OCI-LY1 (cell line): ENCODE measurements around the gene IMMP2L.
"Not testable (repeated sequence)": the region's sequence is repeated elsewhere in the genome, so short reads cannot be mapped to it uniquely, and the experiment has no call there.

Source experiments
- H2AFZ ChIP-seq: fragments of 200-600 bp; sonication (generic), shearing (Covaris generic); 2 replicates; pipeline ENCODE4 v1.6.0; 2014; ENCODE audit warnings: antibody characterized with exemption, mild to moderate bottlenecking, low read length
- H3F3A ChIP-seq: fragments of 200-600 bp; sonication (generic), shearing (Covaris generic); 2 replicates; pipeline ENCODE4 v1.6.0; 2014; ENCODE audit warnings: mild to moderate bottlenecking, antibody characterized with exemption, low read length, moderate library complexity; ENCODE audit not compliant: insufficient read depth
- H3K27ac ChIP-seq: fragments of 200-600 bp; sonication (generic); 2 replicates; pipeline ENCODE4 v1.5.1; 2014; ENCODE audit warnings: low read length, mixed run types, mild to moderate bottlenecking, low read depth; ENCODE audit not compliant: poor library complexity, severe bottlenecking
- H3K27me3 ChIP-seq: fragments of 200-600 bp; sonication (generic); 2 replicates; pipeline ENCODE4 v1.6.0; 2014; ENCODE audit warnings: antibody characterized with exemption, mild to moderate bottlenecking, low read length, moderate library complexity; ENCODE audit not compliant: insufficient read depth
- H3K36me3 ChIP-seq: fragments of 200-600 bp; sonication (generic); 2 replicates; pipeline ENCODE4 v1.6.1; 2014; ENCODE audit warnings: mild to moderate bottlenecking, antibody characterized with exemption, low read length, moderate library complexity, mixed read lengths; ENCODE audit not compliant: insufficient read depth
- H3K4me1 ChIP-seq: fragments of 200-600 bp; sonication (generic); 2 replicates; pipeline ENCODE4 v1.5.1; 2014; ENCODE audit warnings: mild to moderate bottlenecking, low read length, moderate library complexity; ENCODE audit not compliant: insufficient read depth, severe bottlenecking
- H3K4me2 ChIP-seq: fragments of 200-600 bp; sonication (generic), shearing (Covaris generic); 2 replicates; pipeline ENCODE4 v1.6.1; 2014; ENCODE audit warnings: low read length
- H3K4me3 ChIP-seq: fragments of 200-600 bp; sonication (generic); 2 replicates; pipeline ENCODE4 v1.5.1; 2014; ENCODE audit warnings: low read length, low read depth, mild to moderate bottlenecking, mixed read lengths; ENCODE audit not compliant: poor library complexity, severe bottlenecking
- H3K79me2 ChIP-seq: fragments of 200-600 bp; shearing (Covaris generic); 2 replicates; pipeline ENCODE4 v1.6.1; 2016; ENCODE audit warnings: mixed run types, low read length, mixed read lengths; ENCODE audit not compliant: insufficient read depth
- H3K9ac ChIP-seq: fragments of 200-600 bp; sonication (generic), shearing (Covaris generic); 2 replicates; pipeline ENCODE4 v1.6.1; 2014; ENCODE audit warnings: mild to moderate bottlenecking, low read length, mixed read lengths
- H3K9me2 ChIP-seq: fragments of 200-600 bp; sonication (generic), shearing (Covaris generic); 2 replicates; pipeline ENCODE4 v1.6.1; 2014; ENCODE audit warnings: low read depth, mild to moderate bottlenecking, low read length, mixed read lengths
- H3K9me3 ChIP-seq: fragments of 200-600 bp; shearing (Covaris generic); 2 replicates; pipeline ENCODE4 v1.6.1; 2014; ENCODE audit warnings: low read length, mixed read lengths
- H4K20me1 ChIP-seq: fragments of 200-600 bp; sonication (generic), shearing (Covaris generic); 2 replicates; pipeline ENCODE4 v1.6.0; 2016; ENCODE audit warnings: mild to moderate bottlenecking, low read length; ENCODE audit not compliant: insufficient read depth
- EZH2 ChIP-seq: fragments of 200-600 bp; sonication (generic), shearing (Covaris generic); IDR thresholded peaks from 2 replicates; pipeline ENCODE4 v1.8.0; 2017; ENCODE audit warnings: borderline replicate concordance, mixed run types, mild to moderate bottlenecking, antibody characterized with exemption, low read length, moderate library complexity, mixed read lengths
- TF ChIP-seq, protein P1 (sequence below): fragments of 200-600 bp; sonication (generic), shearing (Covaris generic); IDR thresholded peaks from 2 replicates; pipeline ENCODE4 v1.5.1; 2017; ENCODE audit warnings: mild to moderate bottlenecking, antibody characterized with exemption, low read length, moderate library complexity, mixed read lengths

IMMP2L gene

DNA sequence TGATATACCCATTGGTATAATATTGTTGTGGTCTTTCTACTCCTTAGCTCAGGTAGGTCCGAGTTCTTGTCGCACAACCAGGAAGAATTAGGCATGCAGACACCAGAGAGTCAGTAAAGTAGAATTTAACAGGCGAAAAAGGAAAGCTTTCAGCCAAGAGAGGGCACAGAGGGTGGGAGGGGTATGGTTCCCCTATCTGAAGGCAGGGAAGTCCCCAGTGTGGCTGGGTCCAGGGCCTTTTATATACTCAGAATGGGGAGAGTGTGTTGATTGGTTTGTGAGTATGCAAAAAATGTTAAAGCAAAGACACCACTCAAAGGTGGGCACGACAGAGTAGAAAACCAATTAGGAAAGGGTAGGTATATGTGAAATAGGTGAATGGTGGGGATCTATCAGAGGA lies 53.9 kb downstream of the IMMP2L start:
- 0 out of 2 replicates have a peak, but pooled peaks cover 2% of the 10 kb centered on the region for H3K9me3 ChIP-seq
- no peak overlapping the region for H3K4me3 ChIP-seq
- H3K36me3 ChIP-seq, result no peaks in the 10 kb centered on the region; the same call in 1 of the 2 replicates
- TF ChIP-seq, protein P1, sequence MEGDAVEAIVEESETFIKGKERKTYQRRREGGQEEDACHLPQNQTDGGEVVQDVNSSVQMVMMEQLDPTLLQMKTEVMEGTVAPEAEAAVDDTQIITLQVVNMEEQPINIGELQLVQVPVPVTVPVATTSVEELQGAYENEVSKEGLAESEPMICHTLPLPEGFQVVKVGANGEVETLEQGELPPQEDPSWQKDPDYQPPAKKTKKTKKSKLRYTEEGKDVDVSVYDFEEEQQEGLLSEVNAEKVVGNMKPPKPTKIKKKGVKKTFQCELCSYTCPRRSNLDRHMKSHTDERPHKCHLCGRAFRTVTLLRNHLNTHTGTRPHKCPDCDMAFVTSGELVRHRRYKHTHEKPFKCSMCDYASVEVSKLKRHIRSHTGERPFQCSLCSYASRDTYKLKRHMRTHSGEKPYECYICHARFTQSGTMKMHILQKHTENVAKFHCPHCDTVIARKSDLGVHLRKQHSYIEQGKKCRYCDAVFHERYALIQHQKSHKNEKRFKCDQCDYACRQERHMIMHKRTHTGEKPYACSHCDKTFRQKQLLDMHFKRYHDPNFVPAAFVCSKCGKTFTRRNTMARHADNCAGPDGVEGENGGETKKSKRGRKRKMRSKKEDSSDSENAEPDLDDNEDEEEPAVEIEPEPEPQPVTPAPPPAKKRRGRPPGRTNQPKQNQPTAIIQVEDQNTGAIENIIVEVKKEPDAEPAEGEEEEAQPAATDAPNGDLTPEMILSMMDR, result no peak
- TF ChIP-seq EZH2, result no peak
- H3K9me2 ChIP-seq, result no peaks in the 10 kb centered on the region
- H3F3A ChIP-seq, result no peaks in the 10 kb centered on the region
- H3K4me1 ChIP-seq, result no peaks in the 10 kb centered on the region
- H4K20me1 ChIP-seq, result no peaks in the 10 kb centered on the region
- H3K27ac ChIP-seq, result no peak overlapping the region
- H3K27me3 ChIP-seq, result no peaks in the 10 kb centered on the region
- H3K9ac ChIP-seq, result no peak overlapping the region
- no peak overlapping the region for H2AFZ ChIP-seq
- H3K79me2 ChIP-seq, result no peaks in the 10 kb centered on the region
- H3K4me2 ChIP-seq, result no peak overlapping the region

DNA sequence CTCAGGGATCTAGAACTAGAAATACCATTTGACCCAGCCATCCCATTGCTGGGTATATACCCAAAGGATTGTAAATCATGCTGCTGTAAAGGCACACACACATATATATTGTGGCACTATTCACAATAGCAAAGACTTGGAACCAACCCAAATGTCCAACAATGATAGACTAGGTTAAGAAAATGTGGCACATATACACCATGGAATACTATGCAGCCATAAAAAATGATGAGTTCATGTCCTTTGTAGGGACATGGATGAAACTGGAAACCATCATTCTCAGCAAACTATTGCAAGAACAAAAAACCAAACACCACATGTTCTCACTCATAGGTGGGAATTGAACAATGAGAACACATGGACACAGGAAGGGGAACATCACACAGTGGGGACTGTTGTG lies 56.9 kb downstream of the IMMP2L start:
- H3K36me3 ChIP-seq, H3F3A ChIP-seq, H3K9ac ChIP-seq, H3K4me1 ChIP-seq, H2AFZ ChIP-seq, H3K79me2 ChIP-seq, H3K27me3 ChIP-seq, H3K4me2 ChIP-seq, H4K20me1 ChIP-seq, H3K9me3 ChIP-seq, H3K4me3 ChIP-seq, H3K9me2 ChIP-seq, H3K27ac ChIP-seq: not testable (repeated sequence)

DNA sequence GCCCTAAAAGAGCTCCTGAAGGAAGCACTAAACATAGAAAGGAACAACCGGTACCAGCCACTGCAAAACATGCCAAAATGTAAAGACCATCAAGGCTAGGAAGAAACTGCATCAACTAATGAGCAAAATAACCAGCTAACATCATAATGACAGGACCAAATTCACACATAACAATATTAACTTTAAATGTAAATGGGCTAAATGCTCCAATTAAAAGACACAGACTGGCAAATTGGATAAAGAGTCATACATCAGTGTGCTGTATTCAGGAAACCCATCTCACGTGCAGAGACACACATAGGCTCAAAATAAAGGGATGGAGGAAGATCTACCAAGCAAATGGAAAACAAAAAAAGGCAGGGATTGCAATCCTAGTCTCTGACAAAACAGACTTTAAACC lies 60.5 kb downstream of the IMMP2L start:
- H4K20me1 ChIP-seq, H3K9ac ChIP-seq, H2AFZ ChIP-seq, H3K4me2 ChIP-seq, H3K79me2 ChIP-seq, H3K36me3 ChIP-seq, H3K4me1 ChIP-seq, H3F3A ChIP-seq, H3K4me3 ChIP-seq, H3K9me2 ChIP-seq, H3K27ac ChIP-seq, H3K9me3 ChIP-seq, H3K27me3 ChIP-seq: not testable (repeated sequence)

DNA sequence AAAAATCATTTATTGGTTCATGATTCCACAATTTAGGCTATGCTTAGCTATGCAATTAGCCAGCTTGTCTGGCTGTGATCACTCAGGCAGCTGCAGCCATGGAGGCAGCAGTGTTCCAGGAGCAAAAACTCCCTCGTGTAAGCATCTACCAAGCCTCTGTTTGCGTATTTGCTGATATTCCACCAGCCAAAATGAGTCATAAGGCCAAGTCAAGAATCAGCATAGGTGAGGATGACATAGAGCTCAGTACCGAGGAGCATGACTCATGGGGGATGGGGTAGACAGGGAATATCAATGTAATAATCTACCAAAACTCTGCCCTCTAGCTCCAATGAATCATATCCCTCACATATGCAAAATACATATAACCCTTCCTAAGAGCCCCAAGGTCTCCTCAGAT lies 63.3 kb downstream of the IMMP2L start:
- TF ChIP-seq, protein P1, result no peak
- TF ChIP-seq EZH2, result no peak
- Histone ChIP-seq H3F3A (0 out of 2 replicates have a peak, but pooled peaks cover 3% of the 10 kb centered on the region), H3K9ac (no peak overlapping the region), H2AFZ (no peak overlapping the region), H3K4me2 (no peak overlapping the region), H3K4me1 (no peaks in the 10 kb centered on the region), H3K36me3 (no peaks in the 10 kb centered on the region), H3K9me2 (no peaks in the 10 kb centered on the region), H3K27me3 (no peaks in the 10 kb centered on the region), H3K9me3 (0 out of 2 replicates have a peak, but pooled peaks cover 5% of the 10 kb centered on the region), H3K79me2 (no peaks in the 10 kb centered on the region), H3K4me3 (no peak overlapping the region), H4K20me1 (no peaks in the 10 kb centered on the region), H3K27ac (no peak overlapping the region)
